Measurements from ENCODE around the gene TBC1D13. TPM values are rescaled to one million over a fixed set of nuclear protein-coding genes. Genes with fewer than 3 reads are reported as not detected.

The TBC1D13 gene
- polyA plus RNA-seq, 1 donor from 2014 or later, result 30.0 TPM

- Histone ChIP-seq H3K9ac (ENCODE audit: low read length) (peak within 1 kb of the TSS; percentile 60), H2AFZ (ENCODE audit: low read depth, low read length) (peak within 1 kb of the TSS; percentile 45), H3F3A (ENCODE audit: insufficient read depth, low read length, poor library complexity, severe bottlenecking) (no peaks in the 10 kb centered on the region), H3K9me3 (ENCODE audit: low read length) (no peaks in the 10 kb centered on the region), H3K27ac (ENCODE audit: low read length) (no peak within 1 kb of the TSS), H3K4me3 (ENCODE audit: low read length) (peak within 1 kb of the TSS; percentile 96), H3K4me2 (ENCODE audit: low read length) (peak within 1 kb of the TSS; percentile 99), H3K36me3 (ENCODE audit: insufficient read depth, low read length) (no peaks in the 10 kb centered on the region), H4K20me1 (ENCODE audit: insufficient read depth) (no peaks in the 10 kb centered on the region), H3K9me2 (ENCODE audit: insufficient read depth, low read length) (no peaks in the 10 kb centered on the region), H3K79me2 (replicated peaks; ENCODE audit: insufficient read depth, low read length) (no peaks in the 10 kb centered on the region), H3K27me3 (ENCODE audit: insufficient read depth, low read depth, low read length) (no peaks in the 10 kb centered on the region)
- TF ChIP-seq REST (IDR thresholded peaks at IDR 0.05; ENCODE audit: borderline replicate concordance) (peak; percentile 29), POLR2AphosphoS5 (IDR thresholded peaks at IDR 0.05) (peak; percentile 80), MXI1 (conservative IDR thresholded peaks at IDR 0.05; ENCODE audit: poor library complexity, severe bottlenecking) (peak; percentile 98), SMC3 (conservative IDR thresholded peaks at IDR 0.05; ENCODE audit: poor library complexity) (no peak), CTCF (IDR thresholded peaks at IDR 0.05; ENCODE audit: poor library complexity, severe bottlenecking) (no peak)
These were observed 42.6 kb downstream of the TBC1D13 start, which contains the start of gene SPOUT1 for GRCh38 chr9:128829477-128830251. Gene SPOUT1, minus strand, starts transcription at chr9:128829794. Its CDS starts 14 bp downstream, at chr9:128829780.

- Histone ChIP-seq H3F3A (ENCODE audit: insufficient read depth, low read length, poor library complexity, severe bottlenecking) (no peaks in the 10 kb centered on the region), H3K36me3 (ENCODE audit: insufficient read depth, low read length) (no peaks in the 10 kb centered on the region), H2AFZ (ENCODE audit: low read depth, low read length) (no peak overlapping the region), H3K27ac (ENCODE audit: low read length) (no peak overlapping the region), H3K9me2 (ENCODE audit: insufficient read depth, low read length) (no peaks in the 10 kb centered on the region), H3K4me3 (ENCODE audit: low read length) (no peak overlapping the region), H3K9me3 (ENCODE audit: low read length) (no peaks in the 10 kb centered on the region), H4K20me1 (ENCODE audit: insufficient read depth) (no peaks in the 10 kb centered on the region), H3K4me2 (ENCODE audit: low read length) (no peak overlapping the region), H3K9ac (ENCODE audit: low read length) (no peak overlapping the region), H3K27me3 (ENCODE audit: insufficient read depth, low read depth, low read length) (no peaks in the 10 kb centered on the region), H3K79me2 (replicated peaks; ENCODE audit: insufficient read depth, low read length) (no peaks in the 10 kb centered on the region)
- TF ChIP-seq MXI1 (conservative IDR thresholded peaks at IDR 0.05; ENCODE audit: poor library complexity, severe bottlenecking), result no peak
- no peak for TF ChIP-seq RAD21 (conservative IDR thresholded peaks at IDR 0.05)
- no peak for TF ChIP-seq REST (IDR thresholded peaks at IDR 0.05; ENCODE audit: borderline replicate concordance)
- no peak for TF ChIP-seq EP300 (conservative IDR thresholded peaks at IDR 0.05; ENCODE audit: poor library complexity, severe bottlenecking)
- no peak for TF ChIP-seq EZH2 (IDR thresholded peaks at IDR 0.05; ENCODE audit: borderline replicate concordance, insufficient read depth, low read length, poor library complexity, severe bottlenecking)
- no peak for TF ChIP-seq POLR2AphosphoS5 (IDR thresholded peaks at IDR 0.05)
- no peak for TF ChIP-seq CTCF (IDR thresholded peaks at IDR 0.05; ENCODE audit: poor library complexity, severe bottlenecking)
- TF ChIP-seq SMC3 (conservative IDR thresholded peaks at IDR 0.05; ENCODE audit: poor library complexity), result no peak
- TF ChIP-seq TAF1 (IDR thresholded peaks at IDR 0.05; ENCODE audit: low read depth), result no peak
These were observed 46.6 kb downstream of the TBC1D13 start for GRCh38 chr9:128833696-128834095.

All from neural cell (in vitro differentiated cells).